ENCODE data around the gene RBM6. TPM values are rescaled to one million over a fixed set of nuclear protein-coding genes. Genes with fewer than 3 reads are reported as not detected.
A peak's percentile ranks its signal among the peaks of the same experiment; 100 is the strongest.

The RBM6 gene
- total and polyA plus RNA-seq, 9 of the 15 experiments (the other 6 are each of a cell fraction or from before 2014, with no cell fraction given), result 19.9 to 82.2 (median 57.8) TPM

DNA sequence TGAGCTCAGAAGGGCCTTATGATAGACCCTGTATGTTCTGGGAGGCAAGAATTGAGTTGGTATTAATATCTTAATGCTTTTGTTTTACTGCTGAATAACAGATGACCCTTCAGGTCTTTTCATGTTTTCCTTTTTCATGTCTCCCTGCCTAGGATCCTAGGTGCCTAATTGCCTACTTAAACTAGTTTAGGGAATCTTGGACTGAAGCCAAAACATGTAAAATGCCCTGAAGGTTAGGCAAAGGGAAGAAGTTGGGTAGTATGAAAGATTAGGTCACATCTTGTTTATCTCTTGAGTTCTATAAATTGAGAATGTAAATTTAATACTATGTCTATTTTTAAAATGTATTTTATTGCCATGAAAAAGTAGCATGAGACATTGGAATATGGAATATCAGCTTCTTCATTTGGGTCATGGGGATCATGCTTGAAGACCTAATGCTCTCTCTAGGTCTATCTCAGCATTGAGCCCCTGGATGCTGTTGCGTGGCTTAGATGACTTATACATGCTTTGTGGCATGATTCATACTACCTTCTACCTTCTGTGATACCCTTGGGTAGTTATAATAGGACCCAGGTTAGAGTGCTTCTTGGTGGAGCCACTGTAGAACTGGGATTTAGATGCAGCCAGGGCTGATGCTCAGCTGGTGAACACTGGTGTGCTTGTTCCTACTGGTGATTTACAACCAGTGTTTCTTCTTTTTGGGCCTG lies 26.4 kb downstream of the RBM6 start:
- Histone ChIP-seq H4K20me1 (replicated peaks; ENCODE audit: control insufficient read depth, insufficient read depth, low read length) (no peaks in the 10 kb centered on the region), H3K4me2 (ENCODE audit: insufficient read depth, low read length) (no peak overlapping the region), H2AFZ (ENCODE audit: low read depth, low read length) (no peak overlapping the region), H3K9me3 (replicated peaks; ENCODE audit: control insufficient read depth, insufficient read depth, low read depth, low read length) (no peaks in the 10 kb centered on the region), H3K4me1 (replicated peaks in 1 of 2; ENCODE audit: control insufficient read depth in 2 of 2, insufficient read depth in 2 of 2, low read length in 2 of 2) (no peaks in the 10 kb centered on the region), H3K27me3 (ENCODE audit: control insufficient read depth in 2 of 2, insufficient read depth in 2 of 2, low read length in 2 of 2) (no peaks in the 10 kb centered on the region), H3K27ac (ENCODE audit: extremely low read depth, low read depth, low read length) (no peak overlapping the region), H3K9me1 (ENCODE audit: control insufficient read depth, insufficient read depth, low read length) (no peaks in the 10 kb centered on the region), H3K4me3 (no peak overlapping the region), H3K9ac (ENCODE audit: insufficient read depth in 1 of 2, low read depth in 2 of 2, low read length in 2 of 2) (no peak overlapping the region), H3K36me3 (ENCODE audit: control insufficient read depth, insufficient read depth, low read length) (peaks cover 29% of the 10 kb centered on the region; the same call in 2 of the 3 replicates), H3K79me2 (ENCODE audit: control insufficient read depth, insufficient read depth, low read length) (peaks cover 41% of the 10 kb centered on the region)
- no peak for ATAC-seq
- intact Hi-C loops (cut with micrococcal nuclease) (no loop called here), in situ Hi-C loops (cut with MboI) (no loop called here)
- ChIA-PET POLR2A (no interaction called here), CTCF (ENCODE audit: low intra/inter-chr PET ratio) (no interaction called here)
- 88% methylated on average over 1 of the region's 1 CpG for WGBS (ENCODE audit: insufficient coverage, low coverage, missing lambda C conversion rate)
- BruUV-seq (replicated peaks), result no TSS peak
- no peak for TF ChIP-seq ZNF75A (CRISPR knock-in tag; IDR thresholded peaks at IDR 0.05)
- TF ChIP-seq NFIC (IDR thresholded peaks at IDR 0.05), result peak; percentile 78
- DNase-seq (ENCODE audit: extremely low read depth in 1 of 4, low spot score in 3 of 4), result no peak
- no peak for FAIRE-seq

DNA sequence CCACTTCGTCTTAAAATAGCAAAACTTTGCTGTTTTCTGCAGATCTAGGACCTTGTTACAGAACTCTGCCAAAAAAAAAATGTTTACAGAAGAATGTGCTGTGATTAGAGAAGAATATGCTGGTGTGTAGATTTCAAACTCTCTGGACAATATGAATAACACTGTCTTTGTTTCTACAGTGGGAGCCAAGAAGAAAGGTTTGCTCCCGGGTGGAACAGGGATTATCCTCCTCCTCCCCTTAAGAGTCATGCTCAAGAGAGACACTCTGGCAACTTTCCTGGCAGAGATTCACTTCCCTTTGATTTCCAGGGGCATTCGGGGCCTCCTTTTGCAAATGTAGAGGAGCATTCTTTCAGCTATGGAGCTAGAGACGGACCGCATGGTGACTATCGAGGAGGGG lies 27.3 kb downstream of the RBM6 start:
- FAIRE-seq (no peak), DNase-seq (ENCODE audit: extremely low read depth in 1 of 4, low spot score in 3 of 4) (no peak), ATAC-seq (no peak)
- intact Hi-C loops (cut with micrococcal nuclease), result no loop called here
- no TSS peak for BruUV-seq (replicated peaks)
- Histone ChIP-seq H4K20me1 (replicated peaks; ENCODE audit: control insufficient read depth, insufficient read depth, low read length) (no peaks in the 10 kb centered on the region), H3K9me1 (ENCODE audit: control insufficient read depth, insufficient read depth, low read length) (no peaks in the 10 kb centered on the region), H3K36me3 (ENCODE audit: control insufficient read depth, insufficient read depth, low read length) (peaks cover 36% of the 10 kb centered on the region), H3K27ac (ENCODE audit: extremely low read depth, low read depth, low read length) (no peak overlapping the region), H3K4me1 (replicated peaks in 1 of 2; ENCODE audit: control insufficient read depth in 2 of 2, insufficient read depth in 2 of 2, low read length in 2 of 2) (no peaks in the 10 kb centered on the region), H3K27me3 (ENCODE audit: control insufficient read depth in 2 of 2, insufficient read depth in 2 of 2, low read length in 2 of 2) (no peaks in the 10 kb centered on the region), H3K4me2 (ENCODE audit: insufficient read depth, low read length) (no peak overlapping the region), H2AFZ (ENCODE audit: low read depth, low read length) (no peak overlapping the region), H3K9me3 (replicated peaks; ENCODE audit: control insufficient read depth, insufficient read depth, low read depth, low read length) (no peaks in the 10 kb centered on the region), H3K4me3 (no peak overlapping the region), H3K79me2 (ENCODE audit: control insufficient read depth, insufficient read depth, low read length) (peaks cover 40% of the 10 kb centered on the region), H3K9ac (ENCODE audit: insufficient read depth in 1 of 2, low read depth in 2 of 2, low read length in 2 of 2) (no peak overlapping the region)
- ChIA-PET POLR2A (no interaction called here), CTCF (ENCODE audit: low intra/inter-chr PET ratio) (no interaction called here)
- in situ Hi-C loops (cut with MboI), result no loop called here
- WGBS (ENCODE audit: insufficient coverage, low coverage, missing lambda C conversion rate), result 100% methylated on average over 3 of the region's 6 CpGs
- TF ChIP-seq FOXJ2 (tag; IDR thresholded peaks at IDR 0.05), result no peak
- no peak for TF ChIP-seq TAL1 (IDR thresholded peaks at IDR 0.05)
- TF ChIP-seq, protein P1, sequence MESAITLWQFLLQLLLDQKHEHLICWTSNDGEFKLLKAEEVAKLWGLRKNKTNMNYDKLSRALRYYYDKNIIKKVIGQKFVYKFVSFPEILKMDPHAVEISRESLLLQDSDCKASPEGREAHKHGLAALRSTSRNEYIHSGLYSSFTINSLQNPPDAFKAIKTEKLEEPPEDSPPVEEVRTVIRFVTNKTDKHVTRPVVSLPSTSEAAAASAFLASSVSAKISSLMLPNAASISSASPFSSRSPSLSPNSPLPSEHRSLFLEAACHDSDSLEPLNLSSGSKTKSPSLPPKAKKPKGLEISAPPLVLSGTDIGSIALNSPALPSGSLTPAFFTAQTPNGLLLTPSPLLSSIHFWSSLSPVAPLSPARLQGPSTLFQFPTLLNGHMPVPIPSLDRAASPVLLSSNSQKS (CRISPR knock-in tag; IDR thresholded peaks at IDR 0.05), result no peak
- no peak for TF ChIP-seq POU5F1 (IDR thresholded peaks at IDR 0.05; ENCODE audit: borderline replicate concordance, low read depth, low read length, partially characterized antibody)
